Mammary epithelial cell (primary cell): Measurements from ENCODE around the gene BARX2.

Experiments used
- CTCF ChIP-seq, 2 donors: IDR thresholded peaks in 1 of 2; conservative IDR thresholded peaks in 1 of 2; 2 replicates each; pipeline ENCODE4 v1.5.1; 2011 to 2012; ENCODE audit warnings: inconsistent platforms in 2 of 2, low read length in 2 of 2, mild to moderate bottlenecking in 2 of 2, control low read depth in 1 of 2, low read depth in 1 of 2; ENCODE audit not compliant: insufficient read depth in 1 of 2; ENCODE audit errors: extremely low read depth in 1 of 2
- EZH2 ChIP-seq: IDR thresholded peaks from 2 replicates; pipeline ENCODE4 v1.6.1; 2012; ENCODE audit warnings: low read length, inconsistent platforms, borderline replicate concordance

GRCh38 chr11:129455101-129455500 is 79.5 kb downstream of the BARX2 start:
- TF ChIP-seq CTCF (conservative IDR thresholded peaks at IDR 0.05 in 1 of 2, IDR thresholded peaks at IDR 0.05 in 1 of 2; ENCODE audit: extremely low read depth in 1 of 2, insufficient read depth in 1 of 2, low read depth in 1 of 2, low read length in 2 of 2) (no peak), EZH2 (no peak)
